Calu3 (cell line): ENCODE measurements around the gene GRIK4. TPM values are rescaled to one million over a fixed set of nuclear protein-coding genes. Genes with fewer than 3 reads are reported as not detected.

Experiments used
- BruUV-seq: library from RNA; stranded (reverse); fragments of 400-500 nt; replicated peaks from 2 replicates; lab custom pipeline; 2021; lab: Mats Ljungman, UMichigan
- CTCF ChIA-PET: fragments of 300-600 bp; sonication (Branson Sonifier 250); formaldehyde crosslinking; loops from one replicate; lab custom pipeline; 2022; ENCODE audit warnings: antibody characterized with exemption; lab: Charles Lee
- DNase-seq: peaks from one replicate; pipeline ENCODE4 v3.0.0; 2022
- H3K27ac Mint-ChIP-seq: one replicate; pipeline ENCODE4 v1.8.0; 2022; ENCODE audit warnings: mixed read lengths; ENCODE audit not compliant: unreplicated experiment
- H3K27me3 Mint-ChIP-seq: one replicate; pipeline ENCODE4 v1.8.0; 2022; ENCODE audit warnings: mixed read lengths; ENCODE audit not compliant: unreplicated experiment
- H3K36me3 Mint-ChIP-seq: one replicate; pipeline ENCODE4 v1.8.0; 2022; ENCODE audit warnings: mild to moderate bottlenecking, moderate library complexity, mixed read lengths; ENCODE audit not compliant: insufficient read depth, unreplicated experiment
- H3K4me1 Mint-ChIP-seq: one replicate; pipeline ENCODE4 v1.8.0; 2022; ENCODE audit warnings: mild to moderate bottlenecking, low read depth, mixed read lengths; ENCODE audit not compliant: unreplicated experiment
- H3K4me3 Mint-ChIP-seq: one replicate; pipeline ENCODE4 v1.8.0; 2022; ENCODE audit warnings: mild to moderate bottlenecking, low read depth, moderate library complexity, mixed read lengths; ENCODE audit not compliant: unreplicated experiment
- H3K9me3 Mint-ChIP-seq: one replicate; pipeline ENCODE4 v1.8.0; 2022; ENCODE audit warnings: low read depth, mixed read lengths; ENCODE audit not compliant: unreplicated experiment
- intact Hi-C: fragments of 100-400 bp; cut with micrococcal nuclease; formaldehyde crosslinking; loops from one replicate; pipeline ENCODE4 v1.10.0; 2022; ENCODE audit not compliant: unreplicated experiment
- total RNA-seq: library from RNA; stranded (reverse); gene quantifications from 2 replicates; pipeline ENCODE4 v1.2.3, GENCODE V29; 2022
- TF ChIP-seq, protein P1 (sequence below): fragments of 200-600 bp; IDR thresholded peaks from one replicate; pipeline ENCODE4 v1.8.0; 2022; ENCODE audit warnings: antibody characterized with exemption; ENCODE audit not compliant: unreplicated experiment

Gene GRIK4
- total RNA-seq, 1 experiment from 2014 or later = not detected

DNA sequence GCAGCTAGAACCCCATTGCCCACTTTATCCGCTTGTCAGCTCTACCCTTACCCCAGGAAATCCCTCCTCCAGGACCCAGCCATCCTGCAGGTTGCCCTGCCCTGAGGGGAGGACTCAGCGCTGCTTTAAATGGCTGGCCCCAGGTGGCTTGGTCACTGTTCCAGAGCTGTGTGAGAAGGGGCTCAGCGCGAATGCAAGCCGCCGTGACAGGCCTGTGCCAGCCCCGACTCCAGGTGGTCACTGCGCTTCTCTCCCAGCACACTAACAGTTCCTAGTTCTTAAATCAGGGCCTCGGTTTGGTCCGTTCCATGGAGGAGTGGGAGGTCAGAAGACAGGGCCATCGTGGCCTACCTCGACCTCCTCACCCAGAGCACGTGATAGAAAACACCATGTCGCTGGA is 446.6 kb downstream of the GRIK4 start:
- Mint-ChIP-seq H3K27ac (no peak overlapping the region), H3K4me3 (no peak overlapping the region), H3K4me1 (no peaks in the 10 kb centered on the region), H3K9me3 (no peaks in the 10 kb centered on the region), H3K36me3 (no peaks in the 10 kb centered on the region), H3K27me3 (peaks cover 30% of the 10 kb centered on the region)
- CTCF ChIA-PET = no interaction called here
- no peak for DNase-seq
- TF ChIP-seq, protein P1, sequence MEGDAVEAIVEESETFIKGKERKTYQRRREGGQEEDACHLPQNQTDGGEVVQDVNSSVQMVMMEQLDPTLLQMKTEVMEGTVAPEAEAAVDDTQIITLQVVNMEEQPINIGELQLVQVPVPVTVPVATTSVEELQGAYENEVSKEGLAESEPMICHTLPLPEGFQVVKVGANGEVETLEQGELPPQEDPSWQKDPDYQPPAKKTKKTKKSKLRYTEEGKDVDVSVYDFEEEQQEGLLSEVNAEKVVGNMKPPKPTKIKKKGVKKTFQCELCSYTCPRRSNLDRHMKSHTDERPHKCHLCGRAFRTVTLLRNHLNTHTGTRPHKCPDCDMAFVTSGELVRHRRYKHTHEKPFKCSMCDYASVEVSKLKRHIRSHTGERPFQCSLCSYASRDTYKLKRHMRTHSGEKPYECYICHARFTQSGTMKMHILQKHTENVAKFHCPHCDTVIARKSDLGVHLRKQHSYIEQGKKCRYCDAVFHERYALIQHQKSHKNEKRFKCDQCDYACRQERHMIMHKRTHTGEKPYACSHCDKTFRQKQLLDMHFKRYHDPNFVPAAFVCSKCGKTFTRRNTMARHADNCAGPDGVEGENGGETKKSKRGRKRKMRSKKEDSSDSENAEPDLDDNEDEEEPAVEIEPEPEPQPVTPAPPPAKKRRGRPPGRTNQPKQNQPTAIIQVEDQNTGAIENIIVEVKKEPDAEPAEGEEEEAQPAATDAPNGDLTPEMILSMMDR = no peak
- intact Hi-C loops = loop anchor here (10.0 kb wide), 1 partner anchor 453 kb away; no protein-coding TSS in a partner anchor
- no TSS peak for BruUV-seq

DNA sequence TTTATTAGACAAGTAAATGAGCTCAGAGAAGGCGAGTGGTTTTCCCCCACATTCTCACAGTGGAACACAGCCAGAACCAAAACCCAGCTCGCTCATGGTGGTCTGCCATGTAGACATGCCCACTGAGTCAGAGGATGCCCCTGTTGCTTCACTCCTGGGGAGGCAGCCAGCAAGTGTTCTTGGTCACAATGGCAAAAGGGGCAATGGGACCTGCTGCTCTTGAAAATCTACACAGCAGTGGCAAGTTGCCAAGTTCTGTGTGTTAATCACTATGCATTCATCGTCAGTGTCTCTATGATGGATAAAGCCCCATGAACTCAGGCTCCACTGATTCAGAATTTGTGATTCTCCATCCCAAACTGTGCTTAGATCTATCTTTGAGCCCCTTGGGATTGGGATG is 447.6 kb downstream of the GRIK4 start:
- BruUV-seq = no TSS peak
- intact Hi-C loops = loop anchor here (10.0 kb wide), 1 partner anchor 454 kb away; no protein-coding TSS in a partner anchor

GRCh38 chr11:120964857-120965256 is 453.3 kb downstream of the GRIK4 start:
- H3K27me3 Mint-ChIP-seq = peaks cover 41% of the 10 kb centered on the region
- TF ChIP-seq, protein P1 = no peak
- BruUV-seq = no TSS peak
- no peak overlapping the region for H3K4me3 Mint-ChIP-seq
- DNase-seq = no peak
- H3K36me3 Mint-ChIP-seq = no peaks in the 10 kb centered on the region
- no peaks in the 10 kb centered on the region for H3K9me3 Mint-ChIP-seq
- H3K4me1 Mint-ChIP-seq = no peaks in the 10 kb centered on the region
- intact Hi-C loops = no loop called here
- CTCF ChIA-PET = no interaction called here
- no peak overlapping the region for H3K27ac Mint-ChIP-seq

More for the DNA sequence above, 447.6 kb downstream of the GRIK4 start:
- no peak for DNase-seq
- Mint-ChIP-seq H3K27ac (no peak overlapping the region), H3K27me3 (peaks cover 29% of the 10 kb centered on the region), H3K4me1 (no peaks in the 10 kb centered on the region), H3K36me3 (no peaks in the 10 kb centered on the region), H3K4me3 (no peak overlapping the region), H3K9me3 (no peaks in the 10 kb centered on the region)
- TF ChIP-seq, protein P1 = no peak
- CTCF ChIA-PET = no interaction called here

DNA sequence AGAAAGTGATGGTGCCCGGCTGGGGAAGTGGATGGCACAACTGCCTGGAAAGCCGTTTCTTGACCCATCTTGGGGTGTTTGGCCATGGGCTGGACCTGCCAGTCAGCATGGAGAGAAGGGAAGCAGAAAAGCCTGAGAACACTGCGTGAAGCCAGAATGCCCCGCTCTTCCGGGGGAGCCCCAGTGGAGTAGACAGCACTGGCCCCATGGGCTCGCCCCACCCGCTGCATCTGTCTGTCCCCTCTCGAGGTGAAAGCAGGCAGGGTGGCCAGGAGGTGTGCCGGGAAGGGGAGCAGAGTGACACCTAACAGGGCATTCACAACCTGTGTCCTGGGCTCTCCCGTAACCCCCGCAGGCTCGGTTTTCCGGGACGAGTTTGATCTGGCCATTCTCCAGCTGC is 455.3 kb downstream of the GRIK4 start:
- no peak overlapping the region for H3K27ac Mint-ChIP-seq
- TF ChIP-seq, protein P1 = no peak
- DNase-seq = no peak
- no peaks in the 10 kb centered on the region for H3K36me3 Mint-ChIP-seq
- H3K27me3 Mint-ChIP-seq = peaks cover 58% of the 10 kb centered on the region
- H3K4me1 Mint-ChIP-seq = no peaks in the 10 kb centered on the region
- H3K9me3 Mint-ChIP-seq = no peaks in the 10 kb centered on the region
- no peak overlapping the region for H3K4me3 Mint-ChIP-seq
- no TSS peak for BruUV-seq
- intact Hi-C loops = no loop called here
- CTCF ChIA-PET = no interaction called here
